Astrocyte (in vitro differentiated cells and primary cell): ENCODE measurements around the gene ABHD12. TPM values are rescaled to one million over a fixed set of nuclear protein-coding genes. Genes with fewer than 3 reads are reported as not detected.

ENCODE experiments used
- DNase-seq: peaks from one replicate; pipeline ENCODE4 v3.0.0-alpha.2; 2010; ENCODE audit warnings: low read depth
- FAIRE-seq: peaks from 2 replicates; lab custom pipeline; 2011; peaks lifted over from hg19 to GRCh38; lab: Jason Lieb, UNC
- H2AFZ ChIP-seq: 2 replicates; pipeline ENCODE4 v1.6.0; 2012; ENCODE audit warnings: low read depth, low read length, inconsistent platforms
- H3K27ac ChIP-seq: 2 replicates; pipeline ENCODE4 v1.5.1; 2011; ENCODE audit warnings: low read depth, low read length, inconsistent platforms
- H3K27me3 ChIP-seq: 2 replicates; pipeline ENCODE4 v1.6.0; 2011; ENCODE audit warnings: low read length, inconsistent platforms; ENCODE audit not compliant: insufficient read depth
- H3K36me3 ChIP-seq: 2 replicates; pipeline ENCODE4 v1.5.1; 2011; ENCODE audit warnings: low read length, inconsistent platforms; ENCODE audit not compliant: insufficient read depth
- H3K4me1 ChIP-seq: 2 replicates; pipeline ENCODE4 v1.5.1; 2011; ENCODE audit warnings: low read length, inconsistent platforms; ENCODE audit not compliant: insufficient read depth
- H3K4me2 ChIP-seq: 2 replicates; pipeline ENCODE4 v1.6.0; 2012; ENCODE audit warnings: low read length, inconsistent platforms
- H3K4me3 ChIP-seq: 2 replicates; pipeline ENCODE4 v1.5.1; 2011; ENCODE audit warnings: low read depth, mild to moderate bottlenecking, low read length, inconsistent platforms; ENCODE audit not compliant: insufficient read depth
- H3K79me2 ChIP-seq: 2 replicates; pipeline ENCODE4 v1.6.0; 2012; ENCODE audit warnings: mild to moderate bottlenecking, low read length, inconsistent platforms; ENCODE audit not compliant: insufficient read depth
- H3K9ac ChIP-seq: 2 replicates; pipeline ENCODE4 v1.6.0; 2012; ENCODE audit warnings: mild to moderate bottlenecking, low read length, inconsistent platforms
- H3K9me3 ChIP-seq: 2 replicates; pipeline ENCODE4 v1.5.1; 2012; ENCODE audit warnings: low read depth, mild to moderate bottlenecking, low read length, inconsistent platforms; ENCODE audit not compliant: insufficient read depth
- H4K20me1 ChIP-seq: 2 replicates; pipeline ENCODE4 v1.6.0; 2012; ENCODE audit warnings: low read length, inconsistent platforms; ENCODE audit not compliant: insufficient read depth
- H3K27ac Mint-ChIP-seq: one replicate; pipeline ENCODE4 v1.8.0; 2021; ENCODE audit warnings: mild to moderate bottlenecking, mixed read lengths; ENCODE audit not compliant: unreplicated experiment
- H3K27me3 Mint-ChIP-seq: one replicate; pipeline ENCODE4 v1.8.0; 2021; ENCODE audit warnings: low read depth, mixed read lengths; ENCODE audit not compliant: unreplicated experiment
- H3K36me3 Mint-ChIP-seq: one replicate; pipeline ENCODE4 v1.8.0; 2021; ENCODE audit warnings: low read depth, mixed read lengths; ENCODE audit not compliant: unreplicated experiment
- H3K4me1 Mint-ChIP-seq: one replicate; pipeline ENCODE4 v1.8.0; 2021; ENCODE audit warnings: low read depth, mixed read lengths; ENCODE audit not compliant: unreplicated experiment
- H3K4me3 Mint-ChIP-seq: one replicate; pipeline ENCODE4 v1.8.0; 2021; ENCODE audit warnings: mild to moderate bottlenecking, moderate library complexity, mixed read lengths; ENCODE audit not compliant: unreplicated experiment
- H3K9me3 Mint-ChIP-seq: one replicate; pipeline ENCODE4 v1.8.0; 2021; ENCODE audit warnings: mild to moderate bottlenecking, mixed read lengths; ENCODE audit not compliant: unreplicated experiment
- EZH2 ChIP-seq: IDR thresholded peaks from 2 replicates; pipeline ENCODE4 v1.6.1; 2012; ENCODE audit warnings: mild to moderate bottlenecking, low read length, inconsistent platforms; ENCODE audit not compliant: insufficient read depth
- total RNA-seq: library from RNA; stranded (reverse); gene quantifications from 2 replicates; pipeline ENCODE4 v1.2.1, GENCODE V29; 2021
- TF ChIP-seq, protein P1 (sequence below): IDR thresholded peaks from 2 replicates; pipeline ENCODE4 v1.5.1; 2011; ENCODE audit warnings: low read depth, mild to moderate bottlenecking, inconsistent platforms, low read length, moderate library complexity; ENCODE audit not compliant: insufficient read depth

Gene ABHD12
- total RNA-seq, 1 donor from 2014 or later, result 98.1 TPM

DNA sequence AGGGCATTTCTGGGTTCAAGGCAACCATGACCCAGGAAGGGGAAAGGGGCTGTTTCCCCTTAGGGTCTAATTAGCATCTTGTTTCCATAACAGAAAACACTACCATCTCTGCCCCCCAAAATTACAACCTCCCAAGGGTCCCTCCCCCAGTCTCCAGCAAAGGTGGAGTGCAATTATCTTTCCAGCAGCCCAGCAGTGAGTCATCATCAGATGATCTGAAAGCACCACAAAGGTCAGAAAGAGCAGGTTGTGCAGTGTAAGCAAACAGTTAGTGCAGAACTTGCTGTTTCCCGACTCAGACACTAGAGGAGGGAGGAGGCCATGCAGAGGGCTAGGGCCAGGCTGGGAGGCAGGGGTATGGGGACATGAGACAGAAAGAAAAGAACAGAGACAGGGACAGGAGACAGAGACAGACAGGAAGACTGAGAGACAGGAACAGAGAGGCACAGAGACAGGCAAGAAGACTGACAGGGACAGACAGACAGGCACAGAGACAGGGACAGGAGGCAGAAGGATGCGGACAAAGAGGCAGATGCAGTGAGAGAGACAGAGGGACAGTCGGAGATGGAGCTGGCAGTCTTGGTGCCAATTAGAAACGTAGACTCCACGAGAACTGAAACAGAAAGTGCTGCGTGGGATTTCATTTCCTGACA is 80.2 kb downstream of the ABHD12 start:
- peak overlapping the region; percentile 47 for H3K4me3 ChIP-seq
- no peaks in the 10 kb centered on the region for H3K27me3 ChIP-seq
- TF ChIP-seq, protein P1, sequence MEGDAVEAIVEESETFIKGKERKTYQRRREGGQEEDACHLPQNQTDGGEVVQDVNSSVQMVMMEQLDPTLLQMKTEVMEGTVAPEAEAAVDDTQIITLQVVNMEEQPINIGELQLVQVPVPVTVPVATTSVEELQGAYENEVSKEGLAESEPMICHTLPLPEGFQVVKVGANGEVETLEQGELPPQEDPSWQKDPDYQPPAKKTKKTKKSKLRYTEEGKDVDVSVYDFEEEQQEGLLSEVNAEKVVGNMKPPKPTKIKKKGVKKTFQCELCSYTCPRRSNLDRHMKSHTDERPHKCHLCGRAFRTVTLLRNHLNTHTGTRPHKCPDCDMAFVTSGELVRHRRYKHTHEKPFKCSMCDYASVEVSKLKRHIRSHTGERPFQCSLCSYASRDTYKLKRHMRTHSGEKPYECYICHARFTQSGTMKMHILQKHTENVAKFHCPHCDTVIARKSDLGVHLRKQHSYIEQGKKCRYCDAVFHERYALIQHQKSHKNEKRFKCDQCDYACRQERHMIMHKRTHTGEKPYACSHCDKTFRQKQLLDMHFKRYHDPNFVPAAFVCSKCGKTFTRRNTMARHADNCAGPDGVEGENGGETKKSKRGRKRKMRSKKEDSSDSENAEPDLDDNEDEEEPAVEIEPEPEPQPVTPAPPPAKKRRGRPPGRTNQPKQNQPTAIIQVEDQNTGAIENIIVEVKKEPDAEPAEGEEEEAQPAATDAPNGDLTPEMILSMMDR, result peak; percentile 56
- no peak for TF ChIP-seq EZH2
- H3K9me3 Mint-ChIP-seq, result no peaks in the 10 kb centered on the region
- H3K36me3 Mint-ChIP-seq, result peaks cover 4% of the 10 kb centered on the region
- DNase-seq (peak; percentile 87), FAIRE-seq (peak; percentile 84)
- H3K4me1 ChIP-seq, result peaks cover 38% of the 10 kb centered on the region
- no peaks in the 10 kb centered on the region for H3K79me2 ChIP-seq
- H3K4me1 Mint-ChIP-seq, result peaks cover 37% of the 10 kb centered on the region
- H3K4me2 ChIP-seq, result peak overlapping the region; percentile 93
- H3K4me3 Mint-ChIP-seq, result peak overlapping the region; percentile 70
- no peaks in the 10 kb centered on the region for H3K27me3 Mint-ChIP-seq
- peak overlapping the region; percentile 100 for H3K27ac Mint-ChIP-seq
- no peaks in the 10 kb centered on the region for H3K9me3 ChIP-seq
- peak overlapping the region; percentile 45 for H2AFZ ChIP-seq
- H4K20me1 ChIP-seq, result no peaks in the 10 kb centered on the region
- H3K27ac ChIP-seq, result peak overlapping the region; percentile 95
- H3K36me3 ChIP-seq, result no peaks in the 10 kb centered on the region
- H3K9ac ChIP-seq, result peak overlapping the region; percentile 89

DNA sequence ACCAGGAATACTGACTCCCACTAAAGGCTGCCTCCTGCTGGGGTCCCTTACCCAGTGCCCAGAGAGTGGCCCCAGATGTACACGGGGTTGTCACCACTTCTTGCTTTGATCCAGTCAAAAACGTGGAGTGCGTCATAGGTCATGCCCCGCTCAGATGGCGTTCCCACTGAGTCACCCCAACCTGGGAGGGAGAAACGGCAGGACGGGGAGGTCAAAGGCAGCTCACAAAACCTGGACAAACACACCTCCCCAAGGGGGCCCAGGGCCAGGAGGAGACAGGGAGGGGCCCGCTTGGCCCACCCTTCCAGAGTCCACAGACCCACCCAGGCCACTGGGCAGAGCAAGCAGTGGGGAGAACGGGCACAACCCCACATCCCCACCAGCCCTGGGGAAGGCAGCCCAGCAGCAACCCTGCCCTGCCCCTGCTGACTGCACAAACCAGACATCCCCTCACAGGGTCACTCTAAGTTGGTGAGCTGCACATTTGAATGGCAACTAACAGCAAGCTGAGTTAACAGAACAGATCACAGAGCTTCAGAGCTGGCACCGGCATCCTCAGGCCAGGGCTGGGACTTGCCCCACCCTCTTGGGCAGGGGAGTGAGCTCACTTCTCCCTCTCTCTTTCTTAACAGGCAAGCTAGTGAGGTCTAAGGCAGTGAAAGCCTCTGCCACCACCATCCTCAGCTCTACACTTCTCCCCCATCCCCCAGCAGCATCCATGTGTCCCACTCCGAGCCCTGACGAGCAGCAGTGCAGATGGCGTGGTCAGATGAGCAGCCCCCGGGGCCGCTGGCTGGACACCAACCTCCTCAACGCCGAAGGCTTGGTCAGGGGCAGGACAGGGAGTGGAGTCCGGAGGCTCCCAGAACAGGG is 81.0 kb downstream of the ABHD12 start:
- H2AFZ ChIP-seq, result peak overlapping the region; percentile 13
- DNase-seq, result peak; percentile 69
- Mint-ChIP-seq H3K9me3 (no peaks in the 10 kb centered on the region), H3K36me3 (peaks cover 4% of the 10 kb centered on the region), H3K27ac (peak overlapping the region; percentile 100), H3K4me1 (peaks cover 32% of the 10 kb centered on the region), H3K27me3 (no peaks in the 10 kb centered on the region), H3K4me3 (peak overlapping the region; percentile 20)
- H3K4me3 ChIP-seq, result peak overlapping the region; percentile 47
- no peaks in the 10 kb centered on the region for H3K36me3 ChIP-seq
- H3K4me1 ChIP-seq, result peaks cover 33% of the 10 kb centered on the region
- no peak for TF ChIP-seq EZH2
- TF ChIP-seq, protein P1, result no peak
- no peaks in the 10 kb centered on the region for H4K20me1 ChIP-seq
- H3K4me2 ChIP-seq, result peak overlapping the region; percentile 93
- peak overlapping the region; percentile 89 for H3K9ac ChIP-seq
- FAIRE-seq, result no peak
- peak overlapping the region; percentile 95 for H3K27ac ChIP-seq
- H3K79me2 ChIP-seq, result no peaks in the 10 kb centered on the region
- no peaks in the 10 kb centered on the region for H3K9me3 ChIP-seq
- H3K27me3 ChIP-seq, result no peaks in the 10 kb centered on the region
